DMS 273 (cell line): Measurements from ENCODE around the gene RIN3.

Experiments used
- DNase-seq: peaks from one replicate; lab custom pipeline; 2025; ENCODE audit not compliant: unreplicated experiment; lab: John Stamatoyannopoulos, UW

Gene RIN3

DNA sequence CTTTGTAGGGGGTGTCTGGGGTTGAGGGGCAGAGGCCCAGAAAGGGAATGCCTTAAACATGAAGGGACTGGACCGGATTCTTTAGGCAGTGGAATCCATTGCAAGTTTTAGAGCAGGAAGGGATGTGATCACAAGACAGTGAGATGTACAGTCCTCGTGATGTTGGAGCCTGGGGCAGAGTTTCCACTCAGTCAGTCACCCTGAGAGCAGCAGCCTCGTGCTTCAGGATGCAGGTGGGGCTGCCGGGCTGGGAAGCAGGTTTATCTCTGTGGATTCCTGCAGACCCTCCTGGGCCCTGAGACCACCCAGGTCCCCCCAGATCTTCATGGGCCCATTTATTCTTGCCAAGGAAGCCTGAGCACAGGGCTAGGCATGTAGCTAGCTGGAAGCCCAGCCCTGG, 38.5 kb downstream of the RIN3 start:
- no peak for DNase-seq

DNA sequence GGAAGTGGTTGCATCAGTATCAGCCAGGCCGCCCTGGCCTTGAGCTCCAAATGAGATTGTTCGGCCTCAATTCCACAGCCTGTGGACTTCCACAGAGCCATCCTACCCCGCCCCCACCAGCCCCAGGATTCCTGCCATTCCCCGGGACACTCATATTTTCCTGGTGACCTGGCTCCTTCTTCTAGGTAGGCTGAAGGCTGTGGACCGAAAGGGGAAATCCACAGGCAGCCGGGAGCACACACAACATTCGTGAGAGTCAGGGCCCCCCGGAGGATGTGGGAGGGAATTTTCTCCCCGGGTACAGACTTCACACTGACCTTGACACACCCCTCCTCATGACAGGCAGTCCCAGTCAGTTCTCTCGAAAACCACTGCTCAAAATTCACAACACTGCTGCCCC, 39.9 kb downstream of the RIN3 start:
- peak; percentile 33 for DNase-seq

DNA sequence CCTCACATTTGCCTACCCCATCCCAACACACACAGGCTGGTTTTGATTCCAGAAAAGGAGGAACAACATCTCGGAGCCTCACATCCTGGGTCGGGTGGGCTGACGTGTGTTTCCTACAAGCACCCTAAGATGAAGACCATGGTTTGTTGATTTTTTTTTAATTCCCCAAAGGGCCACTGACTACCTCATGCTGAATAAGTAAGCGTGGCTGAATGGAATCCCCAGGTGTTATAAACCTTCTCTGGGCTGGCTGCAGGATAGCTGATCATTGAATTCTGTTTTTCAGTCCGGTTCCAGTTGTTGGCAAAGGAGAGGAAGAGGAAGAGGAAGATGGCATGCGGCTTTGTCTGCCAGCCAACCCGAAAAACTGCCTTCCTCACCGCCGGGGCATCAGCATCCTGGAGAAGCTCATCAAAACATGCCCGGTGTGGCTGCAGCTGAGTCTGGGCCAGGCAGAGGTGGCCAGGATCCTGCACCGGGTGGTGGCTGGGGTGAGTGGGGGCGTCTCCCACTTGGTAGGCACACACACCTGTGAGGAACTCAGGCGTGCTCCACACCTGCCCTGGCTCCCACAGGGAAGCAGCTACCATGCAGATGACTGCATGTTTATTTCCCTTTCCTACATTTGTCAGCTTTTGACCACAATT, 42.0 kb downstream of the RIN3 start:
- DNase-seq, result no peak

DNA sequence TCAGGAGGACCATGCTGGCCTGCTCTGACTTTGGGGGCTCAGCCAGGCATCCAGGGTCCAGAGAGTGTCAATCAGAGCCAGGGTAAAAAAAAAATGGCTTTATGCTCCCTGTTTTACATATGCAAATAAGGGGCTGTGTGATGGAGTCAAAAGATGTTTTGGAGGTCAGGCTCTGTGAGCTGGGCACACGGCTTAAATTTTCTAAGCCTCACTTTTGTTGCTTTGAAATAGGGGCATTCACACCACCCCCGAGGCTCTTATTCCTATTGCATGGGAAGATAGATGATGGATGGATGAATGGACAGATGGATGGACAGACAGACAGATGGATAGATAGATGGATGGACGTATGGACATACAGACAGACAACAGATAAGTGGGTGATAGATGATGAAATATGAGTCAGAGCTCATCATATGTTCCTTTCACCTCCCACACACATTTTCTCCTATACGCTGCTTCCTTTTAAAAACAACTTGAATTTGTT, 42.7 kb downstream of the RIN3 start:
- DNase-seq, result no peak

DNA sequence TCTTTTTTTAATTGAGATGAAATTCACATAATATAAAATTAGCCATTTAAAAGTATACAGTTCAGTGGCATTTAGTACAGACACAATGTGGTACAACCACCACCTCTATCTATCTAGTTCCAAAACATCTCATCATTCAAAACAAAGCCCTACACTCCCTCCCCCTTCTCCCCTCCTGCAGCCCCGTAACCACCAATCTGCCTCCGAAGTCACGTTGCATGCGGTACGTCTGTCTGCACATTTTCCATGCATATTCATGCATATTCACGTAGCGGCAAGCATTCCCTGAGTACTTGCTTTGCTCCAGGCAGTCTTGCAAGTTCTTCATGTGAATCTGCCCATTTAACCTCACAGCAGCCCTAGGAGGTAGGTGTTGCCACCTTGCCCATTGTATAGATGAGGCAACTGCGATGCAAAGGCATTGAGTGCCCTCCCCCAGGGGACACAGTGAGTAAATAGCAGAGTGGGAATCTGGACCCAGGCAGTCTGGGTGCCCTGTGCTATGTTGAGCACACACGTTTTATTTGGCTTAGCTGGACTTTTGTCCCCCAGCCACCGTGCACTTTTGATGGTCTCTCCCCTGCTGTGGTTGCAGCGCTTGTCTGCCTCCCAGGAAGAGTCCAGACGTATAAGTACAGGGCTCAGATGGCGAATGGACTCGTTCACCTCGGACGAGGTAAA, 43.4 kb downstream of the RIN3 start:
- peak; percentile 47 for DNase-seq

DNA sequence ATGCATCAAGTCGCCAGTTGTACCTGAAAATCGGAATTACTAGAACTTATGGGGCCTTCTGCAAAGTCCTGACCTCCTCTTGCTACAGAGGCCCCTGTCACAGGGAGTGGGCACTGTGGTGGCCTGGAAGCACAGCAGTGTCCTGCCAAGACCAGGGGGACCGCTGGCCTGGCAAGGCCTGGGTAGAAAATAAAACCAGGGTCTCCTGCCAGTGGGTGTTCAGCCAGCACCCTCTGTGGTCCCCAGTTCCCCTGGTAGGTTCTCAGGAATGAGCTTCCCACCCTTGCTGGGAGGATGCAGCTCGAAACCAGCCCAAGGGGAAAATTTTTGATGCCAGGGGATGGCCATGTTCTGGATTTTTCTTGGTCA, 43.9 kb downstream of the RIN3 start:
- DNase-seq, result no peak

DNA sequence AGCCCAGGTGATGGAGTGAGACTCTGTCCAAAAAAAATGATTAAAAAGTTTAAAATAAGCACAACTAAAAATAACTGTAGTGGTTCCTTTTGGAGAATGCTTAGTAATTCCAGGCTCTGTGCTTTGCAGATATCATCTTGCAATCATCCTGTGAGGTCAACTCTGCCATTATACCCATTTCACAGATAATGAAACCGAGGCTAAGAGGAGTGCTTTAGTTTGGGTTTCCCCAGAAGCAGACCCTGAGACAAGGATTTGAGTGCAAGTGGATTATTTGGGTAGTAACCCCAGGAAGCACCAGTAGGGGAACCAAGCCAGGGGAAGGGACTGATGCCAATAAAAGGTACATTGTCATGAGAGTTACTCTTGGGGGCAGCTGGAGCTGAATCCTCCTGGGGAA, 44.7 kb downstream of the RIN3 start:
- DNase-seq, result no peak

DNA sequence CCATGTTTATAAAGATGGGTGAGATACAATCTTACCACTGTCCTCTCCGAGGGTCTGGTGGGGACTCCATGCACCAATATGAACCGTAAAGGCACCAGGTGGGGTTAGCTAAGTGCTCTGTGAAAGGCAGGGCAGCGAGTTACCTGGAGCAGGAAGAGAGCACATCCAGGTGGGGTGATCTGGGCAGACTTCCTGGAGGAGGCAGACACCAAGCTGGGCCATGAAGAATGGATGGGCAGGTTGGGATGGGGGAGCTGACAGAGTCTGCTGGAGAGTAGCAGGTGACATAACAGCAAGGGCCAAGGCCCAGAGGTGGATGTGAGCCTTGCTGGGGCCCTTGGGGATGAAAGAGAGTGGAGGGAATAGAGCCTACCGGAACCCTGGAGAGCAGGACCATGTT, 45.9 kb downstream of the RIN3 start:
- DNase-seq, result no peak

DNA sequence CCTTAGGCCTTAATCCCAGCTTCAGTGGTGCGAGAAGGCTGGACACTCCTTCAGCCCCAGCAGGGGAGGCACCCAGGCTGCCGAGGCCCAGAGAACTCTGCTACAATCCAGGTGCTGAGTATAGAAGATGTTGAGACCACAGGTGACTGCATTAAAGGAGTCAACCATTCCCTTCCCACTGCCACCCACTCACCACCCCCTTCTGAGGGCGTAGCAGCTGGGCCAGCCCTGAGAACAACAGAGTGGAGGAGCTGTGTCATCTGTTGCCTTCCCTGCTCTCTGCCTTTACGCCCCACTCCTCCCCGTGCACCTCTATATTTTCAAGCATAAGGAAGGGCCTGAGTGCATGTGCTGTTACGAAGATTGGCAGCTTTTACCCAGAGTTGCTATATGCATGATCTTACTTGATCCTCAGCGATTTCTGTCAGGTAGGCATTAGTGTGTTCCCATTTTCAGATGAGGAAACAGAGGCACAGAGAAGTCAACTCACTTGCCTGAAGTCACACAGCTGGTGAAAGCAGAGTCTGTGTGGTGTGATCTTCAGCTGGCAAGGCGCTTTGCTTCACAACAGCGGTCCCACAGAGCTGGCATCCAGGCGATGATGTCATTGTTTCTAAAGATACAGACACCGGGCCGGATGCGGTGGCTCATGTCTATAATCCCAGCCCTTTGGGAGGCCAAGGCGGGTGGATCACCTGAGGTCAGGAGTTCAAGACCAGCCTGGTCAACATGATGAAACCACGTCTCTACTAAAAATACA, 46.7 kb downstream of the RIN3 start:
- peak; percentile 21 for DNase-seq

DNA sequence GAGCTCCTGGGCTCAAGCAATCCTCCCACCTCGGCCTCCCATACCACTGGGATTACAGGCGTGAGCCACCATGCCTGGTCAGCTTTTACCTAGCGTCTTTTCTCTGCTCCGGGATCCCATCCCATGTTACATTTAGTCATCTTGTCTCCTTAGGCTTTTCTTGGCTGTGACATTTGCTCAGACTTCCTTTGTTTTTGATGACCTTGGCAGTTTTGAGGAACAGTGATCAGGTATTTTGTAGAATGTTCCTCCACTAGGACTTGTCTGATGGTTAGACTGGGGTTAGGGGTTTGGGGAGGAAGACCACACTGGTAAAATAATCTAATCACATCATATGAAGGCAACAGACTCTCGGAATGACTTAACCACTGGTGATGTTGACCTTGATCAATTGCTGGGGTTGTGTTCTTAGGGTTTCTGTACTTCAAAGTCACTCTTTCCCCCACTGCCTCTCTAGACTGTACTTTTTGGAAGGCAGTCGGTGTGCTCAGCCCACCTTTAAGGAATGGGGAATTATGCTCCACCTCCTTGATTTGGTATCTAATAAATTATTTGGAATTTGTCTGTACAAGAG, 48.4 kb downstream of the RIN3 start:
- no peak for DNase-seq

DNA sequence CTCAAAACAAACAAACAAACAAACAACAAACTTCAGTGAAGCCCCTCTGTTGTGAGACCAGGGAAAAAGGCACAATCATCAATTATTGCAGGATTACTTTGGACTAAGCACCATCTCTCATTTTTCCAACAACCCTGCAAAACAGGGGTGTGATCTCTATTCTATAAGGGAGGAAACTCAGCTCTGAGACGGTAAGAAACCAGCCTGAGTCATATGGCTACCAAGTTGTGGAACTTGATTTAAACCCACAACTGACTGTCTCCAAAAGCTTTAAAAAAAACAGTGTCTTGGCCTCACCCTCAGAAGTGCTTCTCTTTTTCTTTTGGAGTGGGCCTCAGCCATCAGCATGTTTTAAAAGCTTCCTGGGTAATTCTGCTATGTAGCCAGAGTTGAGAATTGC, 49.8 kb downstream of the RIN3 start:
- DNase-seq, result no peak

DNA sequence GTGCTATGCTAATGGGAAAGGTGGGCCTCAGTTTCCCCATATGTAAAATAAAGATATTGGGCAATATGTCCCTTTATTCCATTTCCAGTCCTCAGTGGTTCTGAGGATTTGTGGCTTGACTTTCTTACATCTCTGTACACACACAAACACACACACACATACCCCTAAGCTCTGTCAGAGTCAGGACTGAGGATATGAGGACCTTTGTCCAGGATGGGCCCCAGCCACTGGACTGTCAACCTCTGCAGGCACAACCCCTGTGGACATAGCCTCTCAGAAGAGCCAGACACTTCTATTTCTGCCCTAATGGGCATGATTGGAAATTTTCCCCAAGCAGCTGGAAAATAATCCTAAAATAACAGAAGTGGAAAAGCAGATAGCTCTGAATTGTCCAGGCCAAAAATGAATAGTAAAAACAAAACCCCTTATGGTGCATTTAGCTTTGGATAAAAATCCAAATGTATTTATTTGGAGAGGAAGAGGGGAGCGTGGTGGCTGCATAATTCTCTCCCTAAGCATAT, 50.2 kb downstream of the RIN3 start:
- DNase-seq, result no peak

DNA sequence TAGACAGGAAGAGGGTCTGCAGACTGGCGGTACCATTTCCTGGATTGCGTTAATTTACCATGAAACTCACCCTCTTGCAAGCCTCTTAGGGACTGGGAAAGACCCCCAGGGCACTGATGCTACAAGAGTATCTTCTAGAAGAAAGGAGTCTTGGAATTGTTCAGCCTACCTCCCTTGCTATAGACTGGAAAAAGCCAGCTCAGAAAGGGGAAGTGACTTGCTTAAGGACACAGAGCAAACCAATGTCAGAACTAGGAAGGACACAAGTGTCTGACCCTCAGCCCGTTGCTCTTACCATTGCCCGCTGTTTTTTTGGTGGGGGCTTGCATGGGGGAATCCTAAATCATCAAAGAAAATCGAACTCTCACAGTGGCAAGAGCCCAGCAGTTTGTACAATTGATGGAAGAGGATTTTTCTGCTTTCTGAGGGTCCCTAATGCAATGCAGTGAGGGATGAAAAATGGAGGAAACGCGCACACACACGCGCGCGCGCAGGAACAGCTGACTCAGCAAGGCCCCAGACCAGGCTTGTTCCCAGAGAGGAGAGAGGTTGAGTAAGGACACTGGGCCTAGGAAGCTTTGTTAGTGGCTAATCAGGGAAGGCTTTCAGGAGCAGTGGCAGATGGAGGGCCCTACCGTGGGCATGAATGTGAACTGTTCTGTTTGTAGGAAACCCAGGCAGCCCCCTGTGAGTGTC, 50.9 kb downstream of the RIN3 start:
- DNase-seq, result no peak

DNA sequence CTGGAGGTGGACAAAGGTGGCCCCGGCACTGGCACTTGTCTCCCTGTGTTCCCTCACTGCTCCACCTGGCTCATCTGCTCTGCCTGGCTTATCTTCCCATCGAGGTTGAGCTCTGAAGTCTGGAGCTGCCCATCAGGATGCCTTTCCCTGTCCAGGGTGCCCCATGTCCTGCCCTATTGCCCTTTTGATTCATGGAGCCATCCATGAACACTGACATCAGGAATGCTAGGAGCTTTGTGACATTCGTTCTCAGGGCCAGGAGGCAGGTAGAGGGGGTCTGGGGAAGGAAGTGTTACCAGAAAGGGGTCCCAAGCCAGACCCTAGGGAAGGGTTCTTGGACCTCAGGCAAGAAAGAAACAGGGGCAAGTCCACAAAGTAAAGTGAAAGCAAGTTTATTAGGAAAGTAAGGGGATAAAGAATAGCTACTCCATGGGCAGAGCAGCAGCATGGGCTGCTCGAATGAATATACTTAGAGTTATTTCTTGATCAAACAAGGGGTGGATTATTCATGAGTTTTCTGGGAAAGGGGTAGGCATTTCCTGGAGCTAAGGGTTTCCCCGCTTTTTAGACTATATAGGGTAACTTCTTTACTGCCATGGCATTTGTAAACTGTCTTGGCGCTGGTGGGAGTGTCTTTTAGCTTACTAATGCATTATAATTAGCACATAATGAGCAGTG, 51.6 kb downstream of the RIN3 start:
- DNase-seq, result no peak

DNA sequence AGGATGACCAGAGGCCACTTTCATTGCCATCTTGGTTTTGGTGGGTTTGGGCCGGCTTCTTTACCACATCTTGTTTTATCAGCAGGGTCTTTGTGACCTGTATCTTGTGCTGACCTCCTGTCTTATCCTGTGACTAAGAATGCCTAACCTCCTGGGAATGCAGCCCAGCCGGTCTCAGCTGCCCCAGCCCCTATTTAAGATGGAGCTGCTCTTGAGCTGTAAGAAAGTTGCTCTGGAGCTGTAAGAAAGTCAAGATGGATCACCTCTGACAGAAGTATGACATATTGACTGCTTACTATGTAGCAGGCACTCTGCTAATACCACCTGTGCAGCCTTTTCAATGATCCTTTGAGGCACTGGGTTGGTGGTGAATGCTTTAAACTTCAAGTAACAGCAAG, 52.1 kb downstream of the RIN3 start:
- no peak for DNase-seq

DNA sequence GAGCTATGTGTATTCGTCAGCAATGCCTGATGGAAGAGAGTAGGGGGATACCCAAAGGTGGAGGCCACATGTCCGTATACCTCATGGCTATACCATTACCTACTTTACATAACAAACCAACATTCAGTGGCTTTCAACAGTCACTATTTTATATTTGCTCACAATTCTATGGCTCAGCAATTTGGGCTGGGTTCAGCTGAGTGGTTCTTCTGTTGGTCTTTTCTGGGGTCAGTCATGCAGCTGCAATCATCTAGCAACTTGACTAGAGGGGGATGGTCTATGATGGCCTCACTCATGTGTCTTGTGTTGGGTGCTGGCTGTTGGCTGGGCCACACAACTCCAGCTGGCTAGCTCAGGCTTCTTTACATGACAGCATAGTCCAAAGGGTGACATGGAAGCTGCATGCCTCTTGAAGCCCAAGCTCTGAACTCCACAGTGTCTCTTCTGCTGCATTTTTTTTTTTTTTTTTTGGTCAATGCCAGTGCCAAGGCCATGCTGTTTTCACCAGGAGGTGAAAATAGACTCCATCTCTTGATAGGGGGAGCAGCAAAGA, 53.7 kb downstream of the RIN3 start:
- no peak for DNase-seq

DNA sequence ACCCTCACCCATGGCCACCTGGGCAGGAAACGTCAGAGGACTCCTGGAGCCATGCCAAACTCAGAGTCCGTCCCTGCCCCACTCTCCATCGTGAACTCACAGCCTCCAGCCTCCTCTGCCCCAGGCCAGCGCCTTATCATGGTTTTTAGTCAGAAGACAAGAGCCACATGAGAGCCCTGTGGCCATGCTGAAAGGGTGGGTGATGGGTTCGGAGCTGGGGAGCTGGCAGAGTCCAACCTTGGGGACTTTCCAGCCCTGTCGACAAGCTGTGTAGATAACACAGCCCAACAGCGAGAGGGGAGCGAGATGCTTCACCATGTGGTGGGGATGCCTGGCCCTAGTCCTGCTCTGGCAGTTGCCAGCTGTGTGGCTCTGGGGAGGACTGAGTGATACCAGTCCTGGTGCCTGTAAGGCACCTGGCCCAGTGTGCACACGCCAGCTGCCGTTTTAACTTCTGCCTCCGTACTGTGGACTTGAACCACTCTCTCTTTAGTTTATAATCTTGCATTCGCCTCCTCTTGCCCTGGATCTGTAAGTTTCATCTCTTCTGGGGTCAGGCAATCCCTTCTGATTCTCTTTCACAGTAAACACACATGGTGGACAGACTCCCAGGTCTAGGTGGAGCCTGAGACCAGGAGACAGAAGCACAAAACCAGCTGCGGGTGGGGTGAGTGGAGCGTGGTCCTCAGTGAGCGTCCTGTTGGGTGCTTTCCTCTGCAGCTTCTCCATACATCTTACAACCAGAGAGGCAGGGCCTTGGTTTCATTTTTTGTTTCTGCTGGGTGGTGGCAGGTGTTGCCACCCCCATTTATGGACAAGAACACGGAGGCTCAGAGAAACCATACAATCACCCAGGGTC, 55.3 kb downstream of the RIN3 start:
- DNase-seq, result peak; percentile 15

DNA sequence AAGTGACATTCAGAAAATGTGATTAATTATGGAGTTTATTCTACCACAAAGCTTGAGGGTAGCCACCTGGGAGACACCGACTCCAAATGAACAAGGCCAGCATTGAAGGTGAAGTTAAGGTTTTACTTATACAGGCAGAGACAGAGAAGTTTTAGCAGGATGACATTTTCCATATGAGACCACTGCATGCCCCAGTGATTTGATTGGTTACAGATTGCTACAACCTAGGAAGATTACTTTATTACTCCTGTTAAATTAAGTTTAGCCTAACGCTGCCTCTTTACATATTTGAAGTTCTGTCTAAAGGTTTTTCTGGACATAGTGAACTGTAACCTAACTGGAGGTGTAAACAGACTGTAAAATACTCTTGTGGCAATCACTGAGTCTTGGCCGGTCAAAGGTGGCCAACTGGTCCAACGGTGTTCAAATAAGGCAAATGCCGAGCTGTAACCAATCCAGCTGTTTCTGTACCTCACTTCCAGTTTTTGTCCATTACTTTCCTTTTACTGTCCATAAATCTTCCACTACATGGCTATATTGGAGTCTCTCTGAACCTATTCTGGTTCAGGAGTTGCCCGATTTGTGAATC, 57.2 kb downstream of the RIN3 start:
- no peak for DNase-seq

DNA sequence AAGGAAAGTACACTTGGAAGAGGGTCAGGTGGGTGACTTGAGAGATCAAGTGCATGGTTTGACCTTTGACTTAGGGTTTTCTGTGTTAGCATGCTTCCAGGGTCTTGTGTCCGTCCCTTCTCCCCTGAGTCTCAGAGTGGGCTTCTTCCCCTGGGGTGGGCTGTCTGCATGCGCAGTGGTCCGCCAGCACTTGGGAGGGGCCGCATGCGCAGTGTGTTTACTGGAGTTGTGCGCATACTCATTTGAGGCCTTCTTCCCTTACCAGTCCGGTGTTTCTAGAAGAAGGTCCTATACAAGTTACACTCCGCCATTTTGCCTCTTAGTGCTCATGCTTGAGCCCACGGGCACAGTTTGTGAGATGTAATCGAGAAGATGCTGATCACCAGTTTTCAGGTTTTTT, 58.5 kb downstream of the RIN3 start:
- DNase-seq, result no peak
